Subcutaneous adipose tissue (tissue), 4 donors: ENCODE measurements around the gene EPC2. TPM values are rescaled to one million over a fixed set of nuclear protein-coding genes. Genes with fewer than 3 reads are reported as not detected.

Experiments used
- CTCF ChIP-seq: fragments of 450-650 bp; IDR thresholded peaks from one replicate; pipeline ENCODE4 v1.5.1; 2016; ENCODE audit warnings: low read depth, mild to moderate bottlenecking, control low read depth, antibody characterized with exemption, moderate library complexity
- total RNA-seq, 4 donors: library from RNA; depleted of rRNA; stranded (reverse); fragments of >200 nt; gene quantifications; one replicate each; pipeline ENCODE4 v1.1.0, GENCODE V29; 2016

Gene EPC2
- total RNA-seq, 4 donors from 2014 or later, result 26.2 to 56.1 (median 30.9) TPM

DNA sequence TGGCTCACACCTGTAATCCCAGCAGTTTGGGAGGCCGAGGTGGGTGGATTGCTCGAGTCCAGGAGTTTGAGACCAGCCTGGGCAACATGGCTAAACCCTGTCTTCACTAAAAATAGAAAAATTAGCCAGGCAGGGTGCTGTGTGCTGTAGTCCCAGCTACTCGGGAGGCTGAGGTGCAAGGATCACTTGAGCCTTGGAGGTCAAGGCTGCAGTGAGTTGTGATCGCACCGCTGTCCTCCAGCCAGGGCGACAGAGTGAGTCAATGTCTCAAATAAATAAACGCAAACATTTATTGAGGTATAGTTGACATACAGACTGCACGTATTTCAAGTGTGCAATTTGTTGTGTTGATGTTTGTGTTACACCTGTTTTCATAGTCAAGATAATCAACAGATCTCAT lies 19.7 kb downstream of the EPC2 start:
- TF ChIP-seq CTCF, result no peak

GRCh38 chr2:148666555-148666954 lies 22.0 kb downstream of the EPC2 start:
- TF ChIP-seq CTCF, result no peak

- no peak for TF ChIP-seq CTCF
These were observed 22.7 kb downstream of the EPC2 start for GRCh38 chr2:148667113-148667836.

DNA sequence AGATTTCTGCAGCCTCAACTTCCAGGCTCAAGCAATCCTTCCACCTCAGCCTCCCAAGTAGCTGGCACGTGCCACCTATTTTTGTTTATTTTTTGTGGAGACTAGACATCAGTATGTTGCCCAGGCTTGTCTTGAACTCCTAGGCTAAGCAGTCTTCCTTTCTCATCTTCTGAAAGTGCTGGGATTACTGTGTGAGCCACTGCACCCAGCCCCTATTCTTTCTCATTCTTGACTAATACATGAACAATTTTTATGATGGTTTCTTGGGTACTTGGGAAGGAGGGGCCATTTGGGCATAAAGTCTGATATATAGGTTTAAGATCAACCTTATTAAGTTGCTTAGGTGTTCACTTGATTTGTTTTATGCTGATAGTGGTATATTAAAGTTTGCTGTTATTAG lies 26.2 kb downstream of the EPC2 start:
- TF ChIP-seq CTCF, result no peak

DNA sequence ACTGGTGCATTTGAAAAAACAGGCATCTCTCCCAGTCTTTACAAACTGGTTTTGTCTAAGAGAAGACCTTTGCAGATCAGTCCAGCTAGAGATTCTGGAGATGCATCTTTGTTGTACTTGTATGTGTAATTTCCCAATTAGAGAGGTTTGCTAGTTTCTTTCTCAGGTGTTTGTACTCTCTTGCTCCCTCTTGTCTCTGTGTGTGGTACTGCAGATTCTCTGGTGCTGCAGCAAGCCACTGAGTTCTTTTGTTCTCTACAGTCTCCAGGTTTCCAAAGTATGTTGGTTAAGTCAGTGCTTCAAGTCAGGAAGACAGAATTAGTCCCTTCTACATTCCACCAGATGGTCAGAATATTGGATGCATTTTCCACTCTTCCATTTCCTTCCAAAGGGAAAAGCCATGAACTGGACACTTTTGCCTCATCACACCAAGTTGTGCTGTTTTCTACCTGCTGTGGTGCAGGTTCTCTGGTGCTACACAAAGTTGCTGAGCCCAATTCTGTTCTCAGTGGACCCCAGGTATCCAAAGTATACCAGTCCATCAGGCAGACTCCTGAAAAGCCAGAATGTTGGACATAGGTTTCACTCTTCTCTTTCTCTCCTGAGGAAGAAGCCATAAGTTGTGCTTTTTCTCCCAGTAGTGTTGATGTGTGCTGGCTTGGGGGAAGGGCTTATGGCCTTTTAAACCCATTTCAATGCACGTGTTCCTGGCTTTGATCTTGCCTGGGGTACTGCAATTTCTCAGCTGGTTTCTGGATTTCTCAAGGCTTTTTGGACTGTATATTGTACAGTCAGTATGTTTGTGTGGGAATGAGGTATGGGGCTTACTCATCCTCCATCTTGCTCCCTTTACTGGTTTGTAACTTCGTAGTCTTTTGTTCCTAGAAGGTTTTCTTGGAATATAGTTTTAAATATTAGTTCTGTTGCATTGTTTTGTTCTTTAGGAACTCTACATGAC lies 29.8 kb downstream of the EPC2 start:
- no peak for TF ChIP-seq CTCF

- no peak for TF ChIP-seq CTCF
These were observed 31.2 kb downstream of the EPC2 start for GRCh38 chr2:148675708-148676107.

DNA sequence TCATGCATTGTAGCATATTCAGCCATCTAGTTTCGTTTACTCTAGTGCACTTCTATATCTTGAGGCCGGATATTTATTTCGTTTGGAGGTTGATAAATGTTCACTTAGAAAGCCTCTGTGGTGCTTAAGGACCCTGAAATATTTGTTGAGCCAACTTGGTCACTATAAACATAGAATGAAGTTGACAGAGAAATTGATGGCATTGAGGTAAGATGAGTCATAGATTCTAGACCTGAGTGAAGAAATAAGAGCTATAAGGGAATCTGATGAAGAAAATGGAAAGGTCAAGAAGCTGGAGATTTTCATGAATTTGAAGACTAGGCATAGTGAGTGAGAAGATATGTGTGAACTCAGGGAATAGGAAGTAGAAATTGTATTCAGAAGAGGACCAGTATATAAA lies 35.9 kb downstream of the EPC2 start:
- TF ChIP-seq CTCF, result no peak
